Left cardiac atrium (tissue), 4 donors: ENCODE data around the gene WWOX. TPM values are rescaled to one million over a fixed set of nuclear protein-coding genes. Genes with fewer than 3 reads are reported as not detected.
A peak's percentile ranks its signal among the peaks of the same experiment; 100 is the strongest.

Experiments used
- ATAC-seq, 2 donors: fragments of 200-7000 bp; cut with Tn5 transposase; one replicate each; pipeline ENCODE4 v1.9.1; 2020; ENCODE audit warnings: mild to moderate bottlenecking in 2 of 2, moderate library complexity in 2 of 2
- DNase-seq: peaks from one replicate; pipeline ENCODE4 v3.0.0-alpha.2; 2020
- intact Hi-C, 2 donors: fragments of 100-400 bp; cut with DNase I; formaldehyde crosslinking; loops; one replicate each; pipeline versions ENCODE4 v1.14.1 to v1.15.1; 2022 to 2023
- total RNA-seq, 2 donors: library from RNA; stranded (reverse); fragmentation: NEBNext Ultra II Directional; extraction: Animal tissue kit (Norgen Biotek cat#: 25700); gene quantifications; one replicate each; pipeline ENCODE4 v1.2.1, GENCODE V29; 2021
- donor health status: DM: no; HTN: yes; CAD: no.
- donor health status: DM: no; HTN: yes; CAD: no; lungs with severe emphysema.
- donor health status: DM: yes; HTN: yes; CAD: no.
- donor health status: Dilated cardiomyopathy.

Gene WWOX
- total RNA-seq, 2 donors from 2014 or later, result 7.6 to 8.6 TPM

GRCh38 chr16:78100112-78100467 lies 636 bp downstream of the WWOX start:
- intact Hi-C loops, result no loop called here
- DNase-seq, result no peak
- peak in 1 of 2 donors; percentile 39 for ATAC-seq

DNA sequence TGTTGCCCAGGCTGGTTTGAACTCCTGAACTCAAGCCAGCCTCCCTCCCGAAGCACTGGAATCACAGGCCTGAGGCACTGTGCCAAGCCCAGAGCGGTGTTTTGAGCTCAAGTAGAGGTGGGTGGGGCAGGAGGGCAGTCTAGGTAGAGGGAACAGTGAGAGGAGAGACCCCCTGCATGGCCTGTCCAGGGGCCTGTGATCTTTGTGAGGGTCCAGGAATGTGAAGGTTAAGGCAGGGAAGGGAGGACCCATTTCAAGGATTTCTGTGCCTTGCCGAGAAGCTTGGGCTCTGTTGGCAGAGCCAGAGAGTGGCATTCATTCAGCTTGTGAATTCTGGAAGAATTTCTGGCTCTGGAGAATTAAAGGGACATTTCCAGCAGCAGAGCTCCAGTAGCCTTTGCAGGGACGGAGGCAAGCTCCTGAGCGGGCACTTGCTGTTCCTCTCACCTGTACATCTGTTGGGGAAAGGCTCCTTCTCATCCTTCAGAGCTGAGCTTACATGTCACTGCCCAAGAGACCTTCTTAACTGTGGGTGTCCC lies 2.7 kb downstream of the WWOX start:
- no peak for ATAC-seq
- intact Hi-C loops, result no loop called here
- no peak for DNase-seq

GRCh38 chr16:78102865-78103264 lies 3.4 kb downstream of the WWOX start:
- intact Hi-C loops, result no loop called here

DNA sequence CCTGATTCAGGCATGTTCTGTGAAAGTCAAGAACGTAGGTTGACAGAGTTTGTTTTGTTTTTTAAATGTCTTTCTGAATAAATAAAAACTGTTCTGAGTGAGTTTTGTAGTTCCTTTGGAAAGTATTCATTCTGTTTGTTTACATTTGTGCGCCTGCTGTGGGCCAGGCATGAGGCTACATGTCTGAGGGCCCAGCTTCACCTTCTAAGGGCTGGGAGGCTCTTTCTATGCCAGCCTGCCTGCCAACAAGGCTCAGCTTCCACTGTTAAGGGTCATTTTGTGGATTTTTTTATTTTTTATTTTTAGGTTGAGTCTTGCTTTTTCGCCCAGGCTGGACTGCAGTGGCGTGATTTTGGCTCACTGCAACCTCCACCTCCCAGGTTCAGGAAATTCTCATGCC lies 6.1 kb downstream of the WWOX start:
- DNase-seq, result no peak

More at GRCh38 chr16:78102865-78103264, 3.4 kb downstream of the WWOX start:
- ATAC-seq (no peak), DNase-seq (no peak)

DNA sequence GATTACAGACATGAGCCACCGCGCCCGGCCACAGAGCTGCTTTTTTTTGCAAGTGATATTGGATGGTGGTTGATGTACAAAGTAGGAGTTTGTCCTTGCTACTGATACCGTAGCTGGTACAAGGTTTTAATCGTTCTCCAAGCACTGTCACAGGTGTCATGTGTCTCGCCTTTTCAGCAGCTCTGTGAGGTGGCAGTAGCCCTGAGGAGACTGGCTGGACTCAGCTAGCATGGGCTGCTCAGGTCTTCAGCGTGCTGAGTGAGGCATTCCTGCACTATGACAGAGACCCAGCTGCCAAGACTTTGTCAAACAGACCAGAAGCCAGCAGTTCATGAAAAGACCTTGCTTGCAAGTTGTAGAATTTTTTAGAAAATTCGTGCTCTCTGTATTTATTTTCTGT lies 7.2 kb downstream of the WWOX start:
- DNase-seq (no peak), ATAC-seq (peak in 1 of 2 donors; percentile 38)
- intact Hi-C loops, result no loop called here

More for the DNA sequence above, 6.1 kb downstream of the WWOX start:
- intact Hi-C loops, result no loop called here
- ATAC-seq, result no peak

- intact Hi-C loops, result no loop called here
- ATAC-seq, result no peak
- DNase-seq, result no peak
Measured at GRCh38 chr16:78108451-78108850, 9.0 kb downstream of the WWOX start.

DNA sequence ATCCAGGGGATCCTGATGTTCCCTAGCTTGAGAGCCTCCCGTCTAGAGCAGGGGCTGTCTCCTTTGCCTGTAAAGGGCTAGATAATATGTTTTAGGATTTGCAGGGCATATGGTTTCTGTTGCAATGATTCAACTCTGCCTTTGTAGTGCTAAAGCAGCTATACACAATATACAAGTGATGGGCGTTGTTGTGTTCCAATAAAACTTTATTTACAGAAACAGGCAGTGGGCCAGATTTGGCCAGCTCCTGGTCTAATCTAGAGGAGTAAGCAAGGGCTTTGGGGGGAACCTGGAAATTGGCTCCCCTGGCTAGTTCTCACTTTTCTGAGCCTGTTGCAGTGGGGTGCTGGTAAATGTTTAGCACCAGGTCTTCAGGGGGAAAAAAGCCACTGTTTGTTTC lies 13.8 kb downstream of the WWOX start:
- no peak for DNase-seq
- ATAC-seq, result no peak
- intact Hi-C loops, result no loop called here

GRCh38 chr16:78115659-78116058 lies 16.2 kb downstream of the WWOX start:
- intact Hi-C loops, result no loop called here
- no peak for DNase-seq
- no peak for ATAC-seq

DNA sequence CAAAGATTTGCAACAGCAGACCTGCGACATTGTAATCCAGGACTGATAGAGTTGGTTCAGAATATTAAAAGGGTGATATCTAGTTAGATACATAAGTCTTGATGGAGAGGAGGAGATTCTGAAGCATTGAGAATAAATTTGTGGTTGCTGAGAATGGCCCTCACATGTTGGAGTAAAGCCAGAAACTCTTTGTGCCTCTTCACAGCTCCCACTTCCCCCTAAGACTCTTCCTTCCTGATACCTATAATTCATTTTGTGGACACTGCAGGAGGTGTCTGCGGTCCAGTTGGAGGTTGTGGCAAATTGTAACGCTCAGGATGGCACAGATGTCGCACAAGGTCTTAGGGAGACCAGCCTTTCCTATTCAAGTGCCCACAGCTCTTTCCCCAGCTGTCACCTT lies 17.5 kb downstream of the WWOX start:
- ATAC-seq (no peak), DNase-seq (no peak)
- intact Hi-C loops, result no loop called here

GRCh38 chr16:78117391-78117790 lies 17.9 kb downstream of the WWOX start:
- intact Hi-C loops, result no loop called here
- no peak for ATAC-seq

DNA sequence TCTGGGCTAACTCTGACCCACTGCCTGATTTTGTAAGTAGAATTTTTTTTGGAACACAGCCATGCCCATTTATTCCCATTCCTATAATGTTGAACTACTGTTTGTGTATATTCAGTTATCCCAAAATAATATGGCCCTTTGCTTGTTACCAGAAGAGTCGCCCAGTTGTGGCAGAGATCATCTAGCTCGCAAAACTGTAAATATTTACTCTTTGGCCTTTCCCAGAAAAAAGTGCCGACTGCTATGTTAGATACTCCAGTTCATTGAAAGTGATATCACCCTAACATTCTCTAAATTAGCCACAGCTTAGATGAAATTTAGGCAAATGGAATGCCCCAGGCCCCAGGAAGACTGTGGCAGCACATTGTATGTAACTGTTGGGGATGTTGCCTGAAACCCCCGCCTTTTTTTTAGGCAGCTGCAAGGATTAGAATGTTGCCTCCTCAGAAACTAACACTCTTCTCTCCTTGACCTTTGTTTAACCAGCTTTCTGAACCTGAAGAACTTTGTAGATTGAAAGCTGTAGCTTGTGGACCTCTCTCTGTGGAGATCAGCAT lies 19.1 kb downstream of the WWOX start:
- ATAC-seq, result no peak
- intact Hi-C loops, result no loop called here
- DNase-seq, result no peak

More at GRCh38 chr16:78117391-78117790, 17.9 kb downstream of the WWOX start:
- no peak for DNase-seq

GRCh38 chr16:78122774-78123315 lies 23.4 kb downstream of the WWOX start:
- intact Hi-C loops, result loop anchor here in 1 of 2 donors (5.0 to 10.0 kb wide), 2 partner anchors 114 to 1482 kb away; partner anchors contain the start of gene MAF
- DNase-seq (no peak), ATAC-seq (peak; percentile 68 to 84)

- intact Hi-C loops, result loop anchor here in 1 of 2 donors (10.0 kb wide), 1 partner anchor 1480 kb away; the partner anchor contains the start of gene MAF
- DNase-seq (no peak), ATAC-seq (no peak)
Measured at GRCh38 chr16:78125112-78125844, 25.8 kb downstream of the WWOX start.

DNA sequence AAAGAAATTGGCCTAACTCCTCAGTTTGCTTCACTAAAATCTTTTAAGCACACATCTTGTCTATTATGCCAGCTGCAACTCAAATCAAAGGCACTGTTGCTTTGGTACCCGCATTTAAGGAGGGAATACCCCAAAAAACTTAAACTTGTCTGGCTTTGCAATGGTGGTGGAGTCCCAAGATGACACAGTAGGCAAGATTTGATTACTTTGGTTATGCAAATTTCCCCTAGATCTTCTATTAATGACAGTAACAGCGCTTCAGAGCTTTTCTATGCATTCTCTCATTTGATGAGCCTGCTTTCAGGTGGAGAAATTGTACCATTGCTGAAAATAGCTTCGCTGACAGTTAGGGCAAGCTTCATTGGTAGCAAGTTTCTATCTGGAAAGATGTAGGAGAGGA lies 27.2 kb downstream of the WWOX start:
- intact Hi-C loops, result loop anchor here in 1 of 2 donors (10.0 kb wide), 1 partner anchor 1478 kb away; the partner anchor contains the start of gene MAF
- ATAC-seq (no peak), DNase-seq (no peak)

DNA sequence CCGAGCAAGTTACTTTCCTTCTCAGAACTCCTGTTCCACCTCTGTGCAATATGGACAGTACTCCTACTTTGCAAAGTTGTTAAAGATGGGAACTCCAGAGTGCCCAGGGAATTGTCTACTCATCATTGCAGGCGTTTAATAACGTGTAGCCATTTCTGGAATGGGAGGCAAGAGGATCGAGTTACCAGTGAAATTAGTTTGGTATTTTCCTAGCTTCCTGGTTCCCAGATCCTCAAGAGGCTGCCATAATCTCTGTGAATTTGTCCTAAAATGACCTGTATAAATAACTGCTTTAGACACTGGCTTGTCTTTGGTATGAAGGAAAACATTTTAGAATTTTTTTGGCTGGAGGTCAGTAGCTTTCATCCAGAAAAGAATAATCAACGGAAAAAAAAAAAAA lies 27.7 kb downstream of the WWOX start:
- intact Hi-C loops, result loop anchor here in 1 of 2 donors (10.0 kb wide), 1 partner anchor 1478 kb away; the partner anchor contains the start of gene MAF
- DNase-seq (no peak), ATAC-seq (peak; percentile 54 to 58)

DNA sequence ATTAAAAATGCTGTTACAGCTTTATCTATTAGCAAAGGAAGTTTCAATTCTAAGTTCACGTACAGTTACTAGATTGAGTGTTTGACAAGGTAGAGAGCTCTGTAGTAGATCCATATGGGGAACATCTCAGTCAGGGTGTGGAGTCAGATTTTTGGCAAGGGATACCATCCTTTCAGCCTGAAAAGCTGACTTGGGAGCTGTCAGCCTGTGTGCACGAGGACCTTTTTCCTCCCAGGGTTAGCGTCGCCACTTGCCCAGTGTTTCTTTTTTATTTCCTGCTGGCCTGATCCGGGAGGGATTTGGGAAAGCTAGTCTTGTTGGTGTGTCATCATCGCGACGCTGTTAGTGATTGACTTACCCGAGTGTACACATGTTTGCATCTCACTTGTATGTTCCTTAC lies 29.5 kb downstream of the WWOX start:
- DNase-seq, result no peak
- peak; percentile 21 to 38 for ATAC-seq
- intact Hi-C loops, result loop anchor here in 1 of 2 donors (10.0 kb wide), 1 partner anchor 1476 kb away; the partner anchor contains the start of gene MAF

GRCh38 chr16:78129349-78129748 lies 29.9 kb downstream of the WWOX start:
- intact Hi-C loops, result loop anchor here in 1 of 2 donors (10.0 kb wide), 1 partner anchor 1475 kb away; the partner anchor contains the start of gene MAF
- DNase-seq, result no peak
- no peak for ATAC-seq

GRCh38 chr16:78130083-78130608 lies 30.7 kb downstream of the WWOX start:
- ATAC-seq, result no peak
- intact Hi-C loops, result no loop called here
- DNase-seq, result no peak

- ATAC-seq (no peak), DNase-seq (no peak)
- intact Hi-C loops, result no loop called here
Measured at GRCh38 chr16:78130950-78131349, 31.5 kb downstream of the WWOX start.

GRCh38 chr16:78133919-78134318 lies 34.5 kb downstream of the WWOX start:
- DNase-seq (no peak), ATAC-seq (no peak)
- intact Hi-C loops, result no loop called here
